Measurements from ENCODE around the gene ZNF536.

DNA sequence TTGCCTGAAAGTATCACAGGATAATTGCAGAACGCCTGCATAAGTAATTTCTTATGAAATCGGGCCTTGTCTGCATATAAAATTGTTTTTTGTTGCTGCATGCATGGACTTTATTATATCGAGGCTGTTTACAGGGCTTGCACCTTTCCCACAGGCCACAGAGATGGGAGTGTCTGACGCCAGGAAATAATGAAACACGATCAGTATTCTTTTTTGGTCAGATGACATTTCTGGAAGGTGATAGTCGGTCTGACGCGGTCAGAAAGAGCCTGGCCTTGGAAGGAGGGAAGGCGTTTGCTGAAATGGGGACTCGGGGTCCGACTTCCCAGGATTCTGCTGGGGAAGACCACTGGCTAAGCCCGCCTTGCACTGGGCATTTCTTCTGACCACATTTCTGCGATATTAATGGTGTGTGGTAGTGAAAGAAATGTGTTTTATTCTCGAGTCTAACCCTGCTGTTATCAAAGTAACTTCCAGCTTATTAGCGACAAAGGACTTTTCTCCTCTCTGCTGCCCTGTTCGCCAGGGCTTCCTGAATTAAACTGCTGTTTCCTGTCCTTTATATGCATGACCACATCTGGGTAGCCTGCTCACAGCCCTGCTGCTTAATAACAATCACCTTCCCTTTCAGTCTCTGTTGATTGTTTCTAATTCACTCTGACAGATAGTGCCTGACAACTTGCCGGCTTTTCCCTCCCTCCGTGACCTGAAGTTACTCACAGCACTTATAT, 11.6 kb upstream of the ZNF536 start:
- TF ChIP-seq, protein P1, sequence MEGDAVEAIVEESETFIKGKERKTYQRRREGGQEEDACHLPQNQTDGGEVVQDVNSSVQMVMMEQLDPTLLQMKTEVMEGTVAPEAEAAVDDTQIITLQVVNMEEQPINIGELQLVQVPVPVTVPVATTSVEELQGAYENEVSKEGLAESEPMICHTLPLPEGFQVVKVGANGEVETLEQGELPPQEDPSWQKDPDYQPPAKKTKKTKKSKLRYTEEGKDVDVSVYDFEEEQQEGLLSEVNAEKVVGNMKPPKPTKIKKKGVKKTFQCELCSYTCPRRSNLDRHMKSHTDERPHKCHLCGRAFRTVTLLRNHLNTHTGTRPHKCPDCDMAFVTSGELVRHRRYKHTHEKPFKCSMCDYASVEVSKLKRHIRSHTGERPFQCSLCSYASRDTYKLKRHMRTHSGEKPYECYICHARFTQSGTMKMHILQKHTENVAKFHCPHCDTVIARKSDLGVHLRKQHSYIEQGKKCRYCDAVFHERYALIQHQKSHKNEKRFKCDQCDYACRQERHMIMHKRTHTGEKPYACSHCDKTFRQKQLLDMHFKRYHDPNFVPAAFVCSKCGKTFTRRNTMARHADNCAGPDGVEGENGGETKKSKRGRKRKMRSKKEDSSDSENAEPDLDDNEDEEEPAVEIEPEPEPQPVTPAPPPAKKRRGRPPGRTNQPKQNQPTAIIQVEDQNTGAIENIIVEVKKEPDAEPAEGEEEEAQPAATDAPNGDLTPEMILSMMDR (IDR thresholded peaks at IDR 0.05) = no peak
- no peak for TF ChIP-seq POLR2AphosphoS5 (IDR thresholded peaks at IDR 0.05)
